Globus pallidus (tissue), 1 donor: ENCODE data around the gene LAT.
"Not testable (repeated sequence)": the region's sequence is repeated elsewhere in the genome, so short reads cannot be mapped to it uniquely, and the experiment has no call there.

Experiments used
- DNase-seq: peaks from one replicate; pipeline ENCODE4 v3.0.0-alpha.2; 2015; ENCODE audit warnings: low spot score

LAT gene, protein sequence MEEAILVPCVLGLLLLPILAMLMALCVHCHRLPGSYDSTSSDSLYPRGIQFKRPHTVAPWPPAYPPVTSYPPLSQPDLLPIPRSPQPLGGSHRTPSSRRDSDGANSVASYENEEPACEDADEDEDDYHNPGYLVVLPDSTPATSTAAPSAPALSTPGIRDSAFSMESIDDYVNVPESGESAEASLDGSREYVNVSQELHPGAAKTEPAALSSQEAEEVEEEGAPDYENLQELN

DNA sequence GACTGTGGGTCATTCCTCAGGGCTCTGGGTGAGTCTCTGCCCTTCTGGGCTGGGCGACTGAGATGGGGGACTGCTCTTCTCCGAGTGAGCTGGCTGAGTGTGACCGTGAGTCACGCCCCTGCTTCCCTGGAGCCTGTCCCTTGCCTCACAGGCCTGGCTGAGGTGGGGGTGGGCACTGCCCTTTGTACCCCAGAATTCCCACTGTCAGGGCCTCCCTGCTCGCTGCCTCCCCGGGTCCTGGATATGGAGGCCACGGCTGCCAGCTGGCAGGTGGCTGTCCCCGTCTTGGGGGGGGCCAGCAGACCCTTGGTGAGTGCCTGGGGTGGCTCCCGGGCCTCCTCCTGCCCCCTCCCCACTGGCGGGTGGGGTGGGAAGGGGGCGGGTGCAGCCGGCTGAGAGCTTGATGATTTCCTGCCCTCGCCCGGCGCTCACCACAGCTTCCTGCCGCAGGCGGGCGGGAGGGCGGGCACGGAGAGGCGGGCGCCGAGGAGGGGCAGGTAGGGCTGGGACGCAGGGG lies at the start of gene LAT:
Gene LAT (plus strand): TSS at position 434 of the 517 bp plus-strand sequence. CDS start 366 bp downstream, outside the sequence.
- no peak for DNase-seq

DNA sequence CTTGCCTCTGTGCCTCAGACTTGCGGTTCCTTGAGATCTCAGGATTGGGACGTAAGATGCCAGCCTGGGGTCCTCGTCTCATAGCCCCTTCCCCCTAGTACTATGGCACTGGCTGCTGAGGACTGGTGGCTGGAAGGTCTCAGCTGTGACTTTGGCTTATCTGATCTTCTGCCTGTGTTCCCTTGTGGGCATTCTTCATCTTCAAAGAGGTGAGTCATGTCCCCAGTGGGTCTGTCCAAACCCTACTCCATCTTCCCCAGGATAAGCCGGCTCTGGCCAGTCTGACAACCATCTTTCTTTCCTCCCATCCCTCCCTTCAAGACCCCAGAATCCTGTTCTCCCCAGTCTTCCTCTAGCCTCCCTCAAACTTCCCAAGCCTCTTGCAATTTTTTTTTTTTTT lies 49.5 kb upstream of the LAT start:
- no peak for DNase-seq

DNA sequence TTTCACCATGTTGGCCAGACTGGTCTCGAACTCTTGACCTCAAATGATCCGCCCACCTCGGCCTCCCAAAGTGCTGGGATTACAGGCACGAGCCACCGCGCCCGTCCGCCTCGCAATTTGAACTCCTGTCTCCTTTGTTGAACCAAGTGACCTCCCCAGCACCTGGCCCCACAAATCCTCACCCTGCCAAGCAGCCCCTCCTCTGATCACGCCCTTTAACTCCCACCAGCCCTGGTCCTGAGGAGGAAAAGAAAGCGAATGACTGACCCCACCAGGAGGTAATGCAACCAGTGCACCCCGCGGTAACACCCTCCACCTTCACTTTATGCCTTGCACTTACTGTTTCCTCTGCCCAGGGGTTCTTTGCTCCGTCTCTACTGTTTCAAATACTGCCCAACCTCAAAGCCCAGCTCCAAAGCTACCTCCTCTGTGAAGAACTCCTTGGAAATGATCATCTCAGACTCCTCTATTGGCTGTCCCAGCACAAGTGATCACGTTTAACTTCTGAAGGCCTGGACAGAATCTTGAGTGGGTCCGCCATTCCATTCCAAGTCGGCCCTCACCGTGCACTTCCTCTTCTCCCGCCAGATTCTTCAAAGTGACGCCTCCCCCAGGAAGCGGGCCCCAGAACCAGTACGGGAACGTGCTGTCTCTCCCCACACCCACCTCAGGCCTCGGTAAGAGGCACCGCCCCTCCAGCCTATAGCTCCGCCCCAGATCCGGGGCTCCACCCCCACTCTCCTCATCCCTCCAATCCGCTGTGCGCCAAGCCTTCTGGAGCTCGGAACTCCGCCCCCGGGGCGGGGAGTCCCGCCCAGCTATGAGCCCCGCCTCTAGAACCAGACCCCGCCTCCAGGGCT lies 48.7 kb upstream of the LAT start:
- DNase-seq: peak; percentile 53

DNA sequence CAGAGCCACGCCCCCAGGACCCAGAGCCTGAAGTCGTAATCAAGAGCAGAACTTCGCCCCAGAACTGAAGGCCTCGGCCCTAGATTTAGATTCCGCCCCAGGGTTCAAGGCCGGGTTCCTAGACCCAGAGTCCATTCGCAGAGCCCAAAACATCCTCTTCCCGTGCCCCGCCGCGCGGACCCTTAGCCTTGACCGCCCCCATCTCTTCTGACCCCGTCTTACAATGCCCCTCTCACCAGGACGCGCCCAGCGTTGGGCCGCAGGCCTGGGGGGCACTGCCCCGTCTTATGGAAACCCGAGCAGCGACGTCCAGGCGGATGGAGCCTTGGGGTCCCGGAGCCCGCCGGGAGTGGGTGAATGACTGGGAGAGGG lies 48.1 kb upstream of the LAT start:
- DNase-seq: no peak

DNA sequence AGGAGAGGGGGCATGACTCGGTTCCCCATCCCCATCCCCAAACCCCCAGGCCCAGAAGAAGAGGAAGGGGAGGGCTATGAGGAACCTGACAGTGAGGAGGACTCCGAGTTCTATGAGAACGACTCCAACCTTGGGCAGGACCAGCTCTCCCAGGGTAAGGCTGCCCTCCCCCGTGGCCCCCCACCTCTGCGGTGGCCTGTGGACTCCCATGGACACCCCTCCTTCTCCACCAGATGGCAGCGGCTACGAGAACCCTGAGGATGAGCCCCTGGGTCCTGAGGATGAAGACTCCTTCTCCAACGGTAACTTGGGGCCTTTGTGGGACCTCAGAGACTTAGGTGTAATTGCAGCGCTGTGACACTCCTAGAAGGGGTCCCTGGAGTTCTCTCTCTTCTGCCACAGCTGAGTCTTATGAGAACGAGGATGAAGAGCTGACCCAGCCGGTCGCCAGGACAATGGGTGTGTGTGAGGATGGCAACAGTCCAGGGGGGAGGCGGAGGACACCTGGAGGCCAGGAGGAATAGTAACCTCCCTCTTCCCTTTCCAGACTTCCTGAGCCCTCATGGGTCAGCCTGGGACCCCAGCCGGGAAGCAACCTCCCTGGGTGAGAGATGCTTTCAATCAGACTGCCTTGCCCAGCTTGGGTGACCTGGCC lies 47.5 kb upstream of the LAT start:
- DNase-seq: no peak

DNA sequence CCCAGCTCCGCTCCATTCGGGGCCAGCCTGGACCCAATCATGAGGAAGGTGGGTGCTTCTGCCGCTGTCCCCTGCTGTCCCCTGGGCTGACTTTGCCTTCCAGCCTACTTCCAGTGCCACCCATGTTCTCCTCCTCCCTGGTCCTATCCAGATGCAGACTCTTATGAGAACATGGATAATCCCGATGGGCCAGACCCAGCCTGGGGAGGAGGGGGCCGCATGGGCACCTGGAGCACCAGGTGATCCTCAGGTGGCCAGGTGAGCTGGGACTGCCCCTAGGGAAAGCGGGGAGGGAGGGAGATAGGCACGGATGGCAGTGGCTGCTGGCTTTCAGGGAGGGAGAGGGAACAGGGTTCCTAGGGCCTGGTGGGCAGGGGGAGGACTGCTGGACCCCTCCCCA lies 46.1 kb upstream of the LAT start:
- DNase-seq: no peak

DNA sequence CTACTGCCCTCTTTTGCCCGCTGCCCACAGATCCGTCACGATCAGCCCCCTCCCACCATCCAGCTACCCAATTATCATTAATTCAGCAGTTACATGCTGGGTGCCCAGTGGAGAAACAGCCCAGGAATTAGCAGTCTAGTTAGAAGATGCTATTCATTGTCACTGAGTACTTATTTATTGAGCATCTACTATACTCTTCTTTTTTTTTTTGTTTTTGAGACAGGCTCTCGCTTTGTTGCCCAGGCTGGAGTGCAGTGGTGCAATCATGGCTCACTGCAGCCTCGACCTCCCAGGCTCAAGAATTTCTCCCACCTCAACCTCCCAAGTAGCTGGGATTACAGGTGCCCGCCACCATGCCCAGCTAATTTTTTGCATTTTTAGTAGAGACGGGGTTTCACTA lies 45.0 kb upstream of the LAT start:
- not testable (repeated sequence) for DNase-seq

DNA sequence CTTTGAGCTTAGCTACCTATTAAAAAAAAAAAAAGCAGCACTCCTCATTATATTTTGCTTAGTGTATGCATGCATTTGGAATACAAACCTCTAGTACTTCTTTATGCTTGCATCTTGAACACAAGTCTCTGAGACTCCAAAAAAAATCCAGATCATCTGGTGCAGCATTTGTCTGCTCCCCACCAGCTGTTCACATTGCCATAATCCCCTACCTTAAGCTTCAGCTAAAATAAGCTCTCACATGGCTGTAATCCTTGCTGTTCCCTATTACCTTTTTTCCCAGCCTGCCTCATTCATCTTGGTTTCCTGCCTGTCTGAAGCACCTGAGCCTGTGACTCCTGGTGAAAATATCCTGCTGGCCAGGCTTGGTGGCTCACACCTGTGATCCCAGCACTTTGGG lies 41.6 kb upstream of the LAT start:
- no peak for DNase-seq

DNA sequence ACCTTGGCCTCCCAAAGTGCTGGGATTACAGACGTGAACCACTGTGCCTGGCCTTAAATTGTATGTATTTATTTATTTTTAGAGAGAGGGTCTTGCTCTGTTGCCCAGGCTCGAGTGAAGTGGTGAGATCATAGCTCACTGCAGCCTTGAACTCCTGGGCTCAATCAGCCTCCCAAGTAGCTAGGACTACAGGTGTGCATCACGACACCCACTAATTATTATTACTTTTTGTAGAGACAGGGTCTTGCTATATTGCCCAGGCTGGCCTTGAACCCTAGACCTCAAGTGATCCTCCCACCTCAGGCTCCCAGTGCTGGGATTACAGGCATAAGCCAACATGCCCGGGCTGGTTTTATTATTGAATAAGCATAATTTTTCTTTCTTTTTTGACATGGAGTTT lies 38.2 kb upstream of the LAT start:
- no peak for DNase-seq

DNA sequence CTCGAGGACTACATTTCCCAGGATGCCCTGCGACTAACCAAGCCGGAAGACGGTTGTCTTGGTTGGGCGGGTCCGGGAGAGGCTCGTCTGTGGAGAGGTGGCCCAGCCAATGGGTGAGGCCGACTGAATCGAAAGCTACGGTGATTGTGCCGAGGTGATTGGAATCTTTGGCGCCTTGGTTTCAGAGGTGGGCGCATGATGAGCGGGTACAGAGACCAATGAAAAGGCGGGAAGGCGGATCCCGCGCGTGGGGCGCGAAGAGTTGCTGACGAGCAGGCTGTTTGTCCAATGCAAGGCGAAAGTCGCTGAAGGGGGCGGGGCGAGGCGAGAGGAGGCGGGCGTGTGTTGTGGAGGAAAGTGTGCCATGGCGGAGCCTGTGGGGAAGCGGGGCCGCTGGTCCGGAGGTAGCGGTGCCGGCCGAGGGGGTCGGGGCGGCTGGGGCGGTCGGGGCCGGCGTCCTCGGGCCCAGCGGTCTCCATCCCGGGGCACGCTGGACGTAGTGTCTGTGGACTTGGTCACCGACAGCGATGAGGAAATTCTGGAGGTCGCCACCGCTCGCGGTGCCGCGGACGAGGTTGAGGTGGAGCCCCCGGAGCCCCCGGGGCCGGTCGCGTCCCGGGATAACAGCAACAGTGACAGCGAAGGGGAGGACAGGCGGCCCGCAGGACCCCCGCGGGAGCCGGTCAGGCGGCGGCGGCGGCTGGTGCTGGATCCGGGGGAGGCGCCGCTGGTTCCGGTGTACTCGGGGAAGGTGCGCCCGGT lies 34.0 kb upstream of the LAT start, which contains the start of gene NFATC2IP:
Gene NFATC2IP (plus strand): TSS at position 290 of the 762 bp plus-strand sequence. CDS start 75 bp downstream, at position 365.
- DNase-seq: peak; percentile 100

DNA sequence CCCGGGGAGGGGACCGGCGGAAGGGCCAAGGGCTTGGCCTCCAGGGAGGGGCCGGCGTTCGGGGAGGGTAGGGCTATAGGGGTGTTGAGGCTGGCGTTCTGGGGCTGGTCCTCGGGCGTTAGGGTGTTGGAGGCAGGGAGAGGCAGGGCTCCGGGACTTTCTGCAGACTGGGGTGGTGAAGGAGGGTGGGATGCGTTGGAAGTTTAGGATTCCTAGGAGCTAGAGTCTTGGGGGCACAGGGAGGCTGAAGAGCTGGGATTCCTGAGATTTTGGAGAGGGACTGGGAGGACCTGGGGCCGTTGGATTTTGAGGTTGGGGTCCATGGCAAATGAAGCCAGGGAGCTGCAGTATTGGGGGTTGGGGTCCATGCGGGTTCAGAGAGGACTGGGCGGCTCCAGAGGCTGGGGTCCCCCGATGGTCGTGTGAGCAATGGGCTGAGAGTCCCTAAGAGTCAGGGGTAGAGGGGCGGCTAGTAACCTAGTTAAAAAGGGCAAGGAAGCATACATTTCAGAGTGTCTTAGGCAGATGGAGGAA lies 33.4 kb upstream of the LAT start:
- no peak for DNase-seq

DNA sequence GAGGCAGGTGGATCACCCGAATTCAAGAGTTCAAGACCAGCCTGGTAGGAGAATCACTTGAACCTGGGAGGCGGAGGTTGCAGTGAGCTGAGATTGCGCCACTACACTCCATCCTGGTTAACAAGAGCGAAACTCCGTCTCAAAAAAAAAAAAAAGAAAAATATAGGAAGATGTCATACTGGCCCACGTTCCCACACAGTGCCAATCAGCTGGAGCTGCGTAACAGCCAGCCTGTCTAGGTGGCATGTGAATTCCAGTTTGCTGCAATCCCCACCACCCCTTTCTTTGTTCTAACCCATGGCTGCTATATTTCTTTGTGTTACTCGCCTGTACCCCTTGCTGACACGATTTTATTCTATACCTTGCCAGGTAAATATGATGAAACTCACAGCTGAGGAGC lies 26.6 kb upstream of the LAT start:
- no peak for DNase-seq

DNA sequence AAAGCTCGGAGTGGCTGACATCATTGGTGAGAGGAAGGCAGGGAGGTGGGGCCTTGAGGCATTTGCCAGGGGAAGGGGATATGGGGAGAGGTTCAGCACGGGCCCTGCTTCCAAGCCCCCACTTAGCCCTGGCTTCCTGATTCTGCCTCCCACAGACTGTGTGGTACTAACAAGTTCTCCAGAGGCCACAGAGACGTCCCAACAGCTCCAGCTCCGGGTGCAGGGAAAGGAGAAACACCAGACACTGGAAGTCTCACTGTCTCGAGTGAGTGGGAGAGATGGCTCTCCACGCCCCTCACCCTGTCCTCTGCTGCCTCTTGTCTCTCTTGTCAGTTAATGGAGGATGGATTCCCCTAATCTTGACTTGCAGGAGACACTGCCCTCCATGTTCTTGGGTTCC lies 26.0 kb upstream of the LAT start:
- DNase-seq: no peak

DNA sequence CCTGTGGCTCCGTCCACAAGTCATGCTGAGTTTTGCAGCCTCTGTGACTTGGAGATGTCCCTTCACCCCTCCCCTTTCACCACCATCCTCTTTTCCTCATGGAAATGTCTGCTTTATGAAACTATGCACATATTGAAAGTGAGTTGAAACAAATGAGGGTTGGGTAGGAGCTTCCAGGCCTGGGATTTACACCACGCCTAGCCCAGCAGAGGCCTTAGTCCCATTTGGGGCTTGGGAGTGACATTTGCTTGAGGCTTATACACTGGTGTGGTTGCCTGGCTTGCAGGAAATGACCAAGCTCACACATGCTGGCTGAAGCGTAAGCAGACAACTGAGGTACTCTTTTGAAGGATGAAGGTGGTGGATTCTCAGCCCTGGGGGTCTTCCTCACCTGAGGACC lies 20.8 kb upstream of the LAT start:
- no peak for DNase-seq

DNA sequence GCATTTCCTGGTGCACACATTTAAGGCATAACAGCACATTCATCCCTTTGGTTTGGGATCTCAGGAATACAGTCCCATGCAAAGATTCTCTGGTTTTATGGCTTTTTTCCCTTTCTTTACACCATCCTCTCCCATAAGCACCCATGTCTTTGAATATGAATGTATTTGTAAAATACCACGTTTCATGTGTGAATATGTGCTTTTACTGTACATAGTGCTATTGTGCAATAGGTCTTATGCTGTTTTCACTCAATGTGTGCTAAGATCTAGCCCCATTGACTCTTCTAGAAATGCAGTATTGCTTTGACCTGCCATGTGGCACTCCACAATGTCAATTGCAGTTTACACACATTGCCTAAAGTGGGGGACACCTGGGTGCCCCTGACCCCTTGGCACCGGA lies 20.4 kb upstream of the LAT start:
- DNase-seq: no peak

DNA sequence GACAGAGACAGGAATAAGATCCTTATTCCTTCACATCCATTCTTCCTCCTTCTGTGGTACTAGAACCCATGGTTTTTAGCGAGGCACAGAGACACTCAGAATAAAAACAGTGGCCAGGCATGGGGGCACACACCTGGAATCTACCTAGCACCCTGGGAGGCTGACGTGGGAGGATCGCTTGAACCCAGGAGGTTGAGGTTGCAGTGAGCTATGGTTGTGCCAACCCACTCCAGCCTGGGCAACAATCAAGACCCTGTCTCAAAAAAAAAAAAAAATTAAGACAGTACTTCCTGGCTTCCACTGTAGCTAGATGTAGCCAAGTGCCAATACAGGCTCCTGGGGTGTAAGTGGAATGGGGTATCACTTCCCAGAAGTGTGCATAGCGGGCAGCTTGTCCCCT lies 17.7 kb upstream of the LAT start:
- no peak for DNase-seq

DNA sequence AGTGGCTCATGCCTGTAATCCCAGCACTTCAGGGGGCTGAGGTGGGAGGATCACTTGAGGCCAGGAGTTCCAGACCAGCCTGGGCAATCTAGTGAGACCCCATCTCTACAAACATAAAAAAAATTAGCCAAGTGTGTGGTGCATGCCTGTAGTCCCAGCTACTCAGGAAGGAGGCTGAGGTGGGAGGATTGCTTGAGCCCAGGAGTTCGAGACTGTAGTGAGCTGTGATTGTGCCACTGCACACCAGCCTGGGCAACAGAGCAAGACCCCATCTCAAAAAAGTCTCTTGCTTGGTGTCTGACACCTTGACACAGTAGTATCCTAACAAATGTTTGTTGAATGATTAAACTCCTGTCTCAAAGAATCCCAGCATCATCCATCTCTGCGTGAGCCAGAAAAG lies 15.2 kb upstream of the LAT start:
- DNase-seq: not testable (repeated sequence)

DNA sequence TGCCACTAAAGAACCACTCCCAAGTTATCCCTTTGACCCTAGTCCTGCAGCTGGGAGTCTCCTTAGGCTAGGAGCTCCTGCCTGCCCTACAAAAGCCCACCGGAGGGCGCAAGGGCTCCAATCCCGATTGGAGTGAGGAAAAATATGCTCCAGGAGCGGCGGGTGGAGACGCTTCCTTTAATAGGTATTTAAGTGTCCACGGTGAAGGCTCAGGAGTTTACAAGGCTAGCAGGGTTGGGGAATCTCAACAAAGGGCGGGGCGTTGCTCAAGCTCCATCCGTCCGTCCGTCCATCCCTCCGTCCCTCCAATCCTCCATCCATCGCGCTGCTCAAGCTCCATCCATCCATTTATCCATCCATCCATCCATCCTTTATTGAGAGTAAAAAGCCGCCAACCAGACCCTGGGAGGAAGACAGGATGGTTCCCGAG lies 10.8 kb upstream of the LAT start:
- peak; percentile 64 for DNase-seq

DNA sequence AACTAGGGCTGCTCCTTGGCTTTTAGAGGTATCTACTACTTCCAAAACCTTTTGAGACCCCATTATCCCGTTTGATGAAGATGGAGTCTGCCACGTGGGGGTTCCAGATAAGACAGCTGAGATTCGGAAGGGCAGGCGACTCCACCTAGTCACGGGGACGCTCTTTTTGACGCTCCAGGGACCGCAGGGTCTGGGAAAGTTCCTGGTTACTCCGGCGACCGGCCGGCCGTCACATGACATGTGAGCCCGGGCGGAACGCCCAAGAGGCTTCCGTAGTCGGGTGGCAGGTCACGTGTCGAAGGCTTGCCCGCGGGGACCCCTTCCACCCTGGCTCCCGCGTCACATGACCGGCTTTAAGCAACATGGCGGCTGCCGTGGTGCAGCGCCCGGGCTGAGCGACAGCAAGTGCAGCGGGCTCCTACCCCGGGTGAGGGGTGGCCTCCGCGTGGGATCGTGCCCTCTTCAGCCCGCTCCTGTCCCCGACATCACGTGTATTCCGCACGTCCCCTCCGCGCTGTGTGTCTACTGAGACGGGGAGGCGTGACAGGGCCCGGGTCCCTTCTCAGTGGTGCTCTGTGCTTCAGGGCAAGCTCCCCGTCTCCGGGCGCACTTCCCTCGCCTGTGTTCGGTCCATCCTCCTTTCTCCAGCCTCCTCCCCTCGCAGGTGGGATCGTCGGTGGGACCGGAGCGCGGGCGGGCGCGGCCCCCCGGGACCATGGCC lies 10.3 kb upstream of the LAT start, which contains the start of gene SPNS1:
Gene SPNS1 (plus strand): TSS at position 342 of the 721 bp plus-strand sequence. CDS start 374 bp downstream, at position 716.
- peak; percentile 92 for DNase-seq

DNA sequence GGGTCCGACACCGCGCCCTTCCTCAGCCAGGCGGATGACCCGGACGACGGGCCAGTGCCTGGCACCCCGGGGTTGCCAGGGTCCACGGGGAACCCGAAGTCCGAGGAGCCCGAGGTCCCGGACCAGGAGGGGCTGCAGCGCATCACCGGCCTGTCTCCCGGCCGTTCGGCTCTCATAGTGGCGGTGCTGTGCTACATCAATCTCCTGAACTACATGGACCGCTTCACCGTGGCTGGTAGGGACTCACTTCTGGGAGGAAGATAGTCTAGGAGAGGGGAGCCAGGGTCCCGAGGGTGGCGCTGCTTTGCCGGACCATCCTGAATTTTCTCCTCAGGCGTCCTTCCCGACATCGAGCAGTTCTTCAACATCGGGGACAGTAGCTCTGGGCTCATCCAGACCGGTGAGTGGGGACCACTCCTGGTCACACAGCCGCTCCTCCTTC lies 9.7 kb upstream of the LAT start:
- DNase-seq: no peak
